Trophoblast cell (in vitro differentiated cells and primary cell): ENCODE results near the gene DCAF10.

Source experiments
- DNase-seq, 2 donors: peaks; one replicate each; pipeline ENCODE4 v3.0.0-alpha.2; 2016
- H2AFZ ChIP-seq: 2 replicates; pipeline ENCODE4 v1.6.1; 2013; ENCODE audit warnings: low read length, moderate library complexity, mild to moderate bottlenecking; ENCODE audit not compliant: insufficient read depth, poor library complexity
- H2AK5ac ChIP-seq: 2 replicates; pipeline ENCODE4 v1.6.1; 2013; ENCODE audit warnings: mild to moderate bottlenecking, low read length
- H2BK120ac ChIP-seq: 2 replicates; pipeline ENCODE4 v1.6.1; 2013; ENCODE audit warnings: low read length, mild to moderate bottlenecking, moderate library complexity; ENCODE audit not compliant: insufficient read depth, poor library complexity
- H2BK12ac ChIP-seq: 2 replicates; pipeline ENCODE4 v1.6.1; 2013; ENCODE audit warnings: mild to moderate bottlenecking, low read length, moderate library complexity
- H2BK5ac ChIP-seq: 2 replicates; pipeline ENCODE4 v1.6.1; 2013; ENCODE audit warnings: low read length, low read depth, moderate library complexity, mild to moderate bottlenecking; ENCODE audit not compliant: poor library complexity
- H3K14ac ChIP-seq: 2 replicates; pipeline ENCODE4 v1.6.1; 2013; ENCODE audit warnings: mild to moderate bottlenecking, low read length
- H3K18ac ChIP-seq: 2 replicates; pipeline ENCODE4 v1.6.1; 2013; ENCODE audit warnings: mild to moderate bottlenecking, low read length
- H3K23ac ChIP-seq: 2 replicates; pipeline ENCODE4 v1.6.1; 2013; ENCODE audit warnings: low read length
- H3K27ac ChIP-seq: 2 replicates; pipeline ENCODE4 v1.5.1; 2013; ENCODE audit warnings: low read depth, mild to moderate bottlenecking, inconsistent platforms, low read length, moderate library complexity
- H3K27me3 ChIP-seq: 2 replicates; pipeline ENCODE4 v1.6.1; 2013; ENCODE audit warnings: inconsistent platforms, mild to moderate bottlenecking, low read length, moderate library complexity; ENCODE audit not compliant: insufficient read depth
- H3K36me3 ChIP-seq, 2 experiments: 1 replicate in 1 of 2; 2 replicates in 1 of 2; pipeline ENCODE4 v1.6.1; 2013; ENCODE audit warnings: low read length in 2 of 2, mild to moderate bottlenecking in 2 of 2, moderate library complexity in 1 of 2; ENCODE audit not compliant: insufficient read depth in 2 of 2, control insufficient read depth in 1 of 2
- H3K4ac ChIP-seq: 2 replicates; pipeline ENCODE4 v1.6.1; 2013; ENCODE audit warnings: low read depth, mild to moderate bottlenecking, low read length, moderate library complexity
- H3K4me1 ChIP-seq, 2 experiments: 1 replicate in 1 of 2; 2 replicates in 1 of 2; pipeline ENCODE4 v1.6.1; 2013; ENCODE audit warnings: low read length in 2 of 2, mild to moderate bottlenecking in 2 of 2, moderate library complexity in 1 of 2; ENCODE audit not compliant: insufficient read depth in 2 of 2, control insufficient read depth in 1 of 2
- H3K4me2 ChIP-seq: 2 replicates; pipeline ENCODE4 v1.6.1; 2013; ENCODE audit warnings: inconsistent platforms, mild to moderate bottlenecking, low read length, moderate library complexity
- H3K4me3 ChIP-seq: 2 replicates; pipeline ENCODE4 v1.5.1; 2013; ENCODE audit warnings: mild to moderate bottlenecking, low read depth, low read length, inconsistent platforms
- H3K79me1 ChIP-seq: one replicate; pipeline ENCODE4 v1.6.1; 2013; ENCODE audit warnings: low read length
- H3K79me2 ChIP-seq: 2 replicates; pipeline ENCODE4 v1.6.1; 2013; ENCODE audit warnings: low read length, mild to moderate bottlenecking; ENCODE audit not compliant: control insufficient read depth, insufficient read depth, poor library complexity
- H3K9ac ChIP-seq: 2 replicates; pipeline ENCODE4 v1.6.1; 2013; ENCODE audit warnings: mild to moderate bottlenecking, low read length
- H3K9me3 ChIP-seq: 2 replicates; pipeline ENCODE4 v1.6.1; 2013; ENCODE audit warnings: low read depth, mild to moderate bottlenecking, control low read depth, inconsistent platforms, low read length; ENCODE audit not compliant: insufficient read depth
- H4K12ac ChIP-seq: 2 replicates; pipeline ENCODE4 v1.6.1; 2013; ENCODE audit warnings: low read depth, mild to moderate bottlenecking, low read length, moderate library complexity
- H4K8ac ChIP-seq: 2 replicates; pipeline ENCODE4 v1.6.1; 2013; ENCODE audit warnings: low read depth, mild to moderate bottlenecking, low read length, moderate library complexity
- H4K91ac ChIP-seq: one replicate; pipeline ENCODE4 v1.6.1; 2013; ENCODE audit warnings: low read depth, mild to moderate bottlenecking, low read length, moderate library complexity
- WGBS: extraction: QIAGEN DNeasy Blood & Tissue Kit; methylation state at CpG from one replicate; pipeline ENCODE4 v1.1.7; 2013; ENCODE audit warnings: missing lambda C conversion rate; ENCODE audit not compliant: insufficient read length, insufficient coverage; ENCODE audit errors: extremely low coverage; 5-methylcytosine and 5-hydroxymethylcytosine counted together

Gene DCAF10

DNA sequence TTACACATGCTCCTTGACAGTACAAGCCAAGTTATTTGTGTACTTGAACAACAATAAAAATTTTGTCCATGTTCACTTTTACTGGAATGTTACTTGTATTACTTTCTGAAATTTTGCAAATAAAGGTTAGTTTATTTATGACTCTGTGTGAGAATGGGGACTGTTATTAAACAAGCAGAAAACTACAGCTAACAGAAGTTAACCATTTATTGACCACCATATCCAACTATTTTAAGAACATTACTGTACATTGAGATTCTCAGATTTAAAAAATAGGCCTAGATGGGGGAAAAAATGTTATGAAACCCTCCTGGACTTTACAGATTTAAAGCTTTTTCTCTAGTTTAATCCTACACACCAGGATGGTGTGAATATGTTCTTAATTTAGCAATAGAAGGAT, 101.5 kb downstream of the DCAF10 start:
- no peak overlapping the region for H3K23ac ChIP-seq
- H3K79me1 ChIP-seq, result peaks cover 8% of the 10 kb centered on the region
- no peak overlapping the region for H3K4ac ChIP-seq
- H3K14ac ChIP-seq, result no peak overlapping the region
- no peak overlapping the region for H4K12ac ChIP-seq
- H3K36me3 ChIP-seq, result peaks cover 4 to 5% of the 10 kb centered on the region in 2 experiments
- H2AFZ ChIP-seq, result no peak overlapping the region
- no peaks in the 10 kb centered on the region for H3K27me3 ChIP-seq
- no peak overlapping the region for H2BK12ac ChIP-seq
- H3K9ac ChIP-seq, result no peak overlapping the region
- no peak overlapping the region for H3K4me2 ChIP-seq
- peaks cover 7 to 12% of the 10 kb centered on the region in 2 experiments for H3K4me1 ChIP-seq
- no peak overlapping the region for H3K4me3 ChIP-seq
- no peak overlapping the region for H2AK5ac ChIP-seq
- no peak for DNase-seq
- peaks cover 4% of the 10 kb centered on the region for H3K79me2 ChIP-seq
- H4K91ac ChIP-seq, result no peak overlapping the region
- no peak overlapping the region for H4K8ac ChIP-seq
- H3K9me3 ChIP-seq, result no peaks in the 10 kb centered on the region
- no peak overlapping the region for H2BK120ac ChIP-seq
- H2BK5ac ChIP-seq, result no peak overlapping the region
- no peak overlapping the region for H3K27ac ChIP-seq
- no peak overlapping the region for H3K18ac ChIP-seq

DNA sequence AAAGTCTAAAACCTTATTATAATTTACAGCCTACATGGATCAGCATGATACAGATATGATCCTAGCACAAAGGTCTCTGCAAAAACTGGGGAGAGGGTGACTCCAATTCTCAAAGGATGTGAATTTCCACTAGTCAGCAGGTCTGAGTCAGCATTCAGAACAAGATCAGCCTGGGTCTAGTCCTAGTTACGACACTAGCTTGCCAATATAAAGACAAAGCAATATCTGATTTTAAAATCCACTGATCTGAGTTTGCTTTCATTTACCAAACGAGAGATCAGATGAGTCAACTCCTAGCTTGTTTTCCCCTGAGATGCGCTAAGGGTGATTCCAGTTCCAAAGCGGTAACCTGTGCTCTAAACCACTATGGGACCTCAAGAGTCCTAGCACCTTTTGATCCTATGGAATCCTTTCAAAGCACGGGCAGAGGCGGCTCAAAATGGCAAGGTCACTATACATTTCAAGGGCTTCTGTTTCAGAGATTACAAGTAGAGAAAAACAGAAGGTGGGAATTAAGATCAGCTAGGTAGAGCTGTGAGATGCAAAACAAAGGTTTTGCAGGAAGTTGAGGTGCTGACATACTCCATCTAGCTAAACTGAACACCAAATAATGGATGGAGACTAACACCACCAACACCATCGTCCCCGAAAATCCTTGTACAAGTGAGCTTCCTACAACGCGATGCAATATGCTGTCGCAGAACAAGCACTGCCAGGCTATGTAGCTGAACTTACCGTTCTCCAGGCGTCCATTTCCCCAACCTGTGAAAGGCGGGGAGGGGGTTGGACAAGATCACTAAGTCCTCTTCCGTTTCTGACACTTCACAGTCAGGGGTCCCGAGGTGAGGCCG, 102.4 kb downstream of the DCAF10 start:
- Histone ChIP-seq H4K12ac (peak overlapping the region; percentile 6), H3K79me1 (peaks cover 8% of the 10 kb centered on the region), H2BK120ac (no peak overlapping the region), H4K8ac (peak overlapping the region; percentile 77), H4K91ac (no peak overlapping the region), H3K4me3 (peak overlapping the region; percentile 92), H3K14ac (no peak overlapping the region), H3K27me3 (no peaks in the 10 kb centered on the region), H2BK5ac (no peak overlapping the region), H3K27ac (no peak overlapping the region), H2BK12ac (no peak overlapping the region), H3K4ac (no peak overlapping the region), H3K23ac (no peak overlapping the region), H3K18ac (peak overlapping the region; percentile 34), H3K36me3 (peaks cover 4 to 5% of the 10 kb centered on the region in 2 experiments), H3K9ac (peak overlapping the region; percentile 88), H2AK5ac (no peak overlapping the region), H3K4me1 (peaks cover 7 to 12% of the 10 kb centered on the region in 2 experiments), H2AFZ (peak overlapping the region; percentile 63), H3K79me2 (peaks cover 4% of the 10 kb centered on the region), H3K4me2 (peak overlapping the region; percentile 92), H3K9me3 (no peaks in the 10 kb centered on the region)
- peak in 1 of 2 donors; percentile 34 for DNase-seq
- WGBS, result no CpG with 5 or more reads among the region's 17 CpGs

DNA sequence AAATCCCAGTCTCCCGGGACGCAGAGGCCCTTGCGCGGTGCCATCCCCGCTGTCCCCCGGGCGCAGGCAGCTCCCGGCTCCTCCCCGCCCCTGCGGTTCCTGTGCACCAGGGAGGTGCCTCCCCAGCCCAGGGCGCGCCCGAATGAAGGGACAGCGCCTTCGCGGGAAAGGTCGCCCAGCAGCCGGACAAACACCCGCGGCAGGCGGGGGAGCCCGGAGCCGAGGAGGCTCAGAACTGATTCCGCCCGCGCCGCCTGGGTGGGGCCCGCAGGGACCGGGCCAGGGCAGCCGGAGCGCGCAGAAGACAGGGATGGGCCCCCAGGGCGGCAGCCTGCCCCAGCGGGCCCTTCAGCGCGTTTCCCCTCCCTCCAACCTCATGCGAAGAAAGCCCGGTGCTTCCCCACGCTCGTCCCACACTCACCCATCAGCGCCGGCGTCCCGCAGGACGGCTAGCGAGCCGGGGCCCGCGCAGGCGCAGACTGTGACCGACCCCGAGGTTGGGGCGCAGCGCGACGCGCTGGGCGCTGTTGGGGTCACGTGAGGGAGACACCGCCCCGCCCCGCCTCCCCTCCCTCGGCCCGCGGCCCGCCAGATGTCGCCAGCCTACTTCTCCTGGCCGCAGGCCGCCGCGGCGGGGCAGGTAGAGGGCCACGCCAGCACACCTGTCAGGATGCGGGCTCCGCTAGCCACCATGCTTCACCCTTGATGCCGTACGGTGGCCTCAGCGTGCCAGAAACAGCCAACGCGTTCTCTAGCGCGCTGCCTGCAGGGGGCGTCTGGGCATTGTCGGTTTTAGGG, 103.2 kb downstream of the DCAF10 start, which contains the start of gene SLC25A51:
TSS of gene SLC25A51 (minus strand) at position 481 of the 798 bp plus-strand sequence. CDS start 15,577 bp downstream, outside the sequence.
- Histone ChIP-seq H3K9me3 (no peaks in the 10 kb centered on the region), H2AFZ (peak within 1 kb of the TSS; percentile 63), H3K36me3 (peaks cover 3 to 5% of the 10 kb centered on the region in 2 experiments), H3K4me3 (peak within 1 kb of the TSS; percentile 92), H3K4ac (peak within 1 kb of the TSS; percentile 17), H2BK120ac (peak within 1 kb of the TSS; percentile 37), H3K27ac (peak within 1 kb of the TSS; percentile 55), H3K27me3 (no peaks in the 10 kb centered on the region), H3K79me1 (peaks cover 8% of the 10 kb centered on the region), H3K4me2 (peak within 1 kb of the TSS; percentile 92), H3K23ac (no peak within 1 kb of the TSS), H3K79me2 (peaks cover 4% of the 10 kb centered on the region), H4K8ac (peak within 1 kb of the TSS; percentile 77), H2BK12ac (peak within 1 kb of the TSS; percentile 25), H3K9ac (peak within 1 kb of the TSS; percentile 88), H3K14ac (peak within 1 kb of the TSS; percentile 64), H3K18ac (peak within 1 kb of the TSS; percentile 34), H2BK5ac (peak within 1 kb of the TSS; percentile 29), H4K12ac (peak within 1 kb of the TSS; percentile 31), H4K91ac (peak within 1 kb of the TSS; percentile 68), H2AK5ac (peak within 1 kb of the TSS; percentile 13), H3K4me1 (peaks cover 11 to 16% of the 10 kb centered on the region in 2 experiments)
- no CpG with 5 or more reads among the region's 84 CpGs for WGBS
- DNase-seq, result peak; percentile 97 to 99

DNA sequence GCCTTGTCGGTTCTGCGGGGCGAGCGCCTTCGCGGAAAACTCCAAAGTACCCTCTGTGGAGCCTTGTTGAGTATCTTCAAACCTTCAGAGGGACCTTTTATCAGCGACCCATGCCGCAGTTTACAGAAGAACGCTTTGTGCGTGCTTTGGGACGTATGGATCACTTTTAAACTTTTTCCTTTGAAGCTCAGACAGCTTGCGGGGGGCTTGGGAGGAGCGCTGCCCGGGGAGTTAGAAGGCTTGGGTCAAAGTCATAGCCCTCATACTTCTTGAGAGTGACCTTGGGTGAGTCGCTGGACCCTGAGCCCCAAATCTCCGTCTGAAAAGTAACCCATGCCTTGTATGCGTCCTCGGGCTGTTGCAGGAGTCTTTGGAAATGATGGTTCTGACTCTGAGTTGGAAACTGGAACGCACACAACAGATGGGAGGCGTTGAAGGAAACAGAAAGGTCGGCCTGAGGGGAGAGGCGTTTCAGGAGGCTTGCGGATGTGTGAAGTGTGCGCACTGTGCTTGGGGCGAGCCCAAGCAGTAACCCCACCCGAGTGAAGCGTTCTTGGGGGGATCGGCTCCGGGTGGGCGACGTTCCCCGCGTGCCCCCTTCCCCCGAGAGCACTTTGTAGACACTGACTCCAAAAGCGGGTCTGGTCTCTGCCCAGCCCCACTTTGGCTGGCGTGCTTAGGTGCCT, 104.0 kb downstream of the DCAF10 start:
- H3K79me2 ChIP-seq, result peaks cover 4% of the 10 kb centered on the region

More for the DNA sequence above, 104.0 kb downstream of the DCAF10 start:
- Histone ChIP-seq H3K9ac (peak overlapping the region; percentile 3), H3K4me2 (peak overlapping the region; percentile 92), H2BK12ac (peak overlapping the region; percentile 25), H4K12ac (peak overlapping the region; percentile 31), H3K79me1 (peaks cover 8% of the 10 kb centered on the region), H3K23ac (no peak overlapping the region), H3K27me3 (no peaks in the 10 kb centered on the region), H3K27ac (peak overlapping the region; percentile 3), H4K8ac (peak overlapping the region; percentile 74), H3K36me3 (peaks cover 0 to 2% of the 10 kb centered on the region in 2 experiments), H2BK5ac (no peak overlapping the region), H2AFZ (peak overlapping the region; percentile 63), H3K4me1 (peaks cover 12 to 17% of the 10 kb centered on the region in 2 experiments), H3K4me3 (peak overlapping the region; percentile 92), H3K18ac (no peak overlapping the region), H4K91ac (peak overlapping the region; percentile 31), H3K4ac (no peak overlapping the region), H2AK5ac (peak overlapping the region; percentile 13), H2BK120ac (no peak overlapping the region), H3K14ac (peak overlapping the region; percentile 2), H3K9me3 (no peaks in the 10 kb centered on the region)
- peak in 1 of 2 donors; percentile 35 for DNase-seq
- WGBS, result no CpG with 5 or more reads among the region's 36 CpGs
